ENCODE measurements around the gene HGF.

The HGF gene

DNA sequence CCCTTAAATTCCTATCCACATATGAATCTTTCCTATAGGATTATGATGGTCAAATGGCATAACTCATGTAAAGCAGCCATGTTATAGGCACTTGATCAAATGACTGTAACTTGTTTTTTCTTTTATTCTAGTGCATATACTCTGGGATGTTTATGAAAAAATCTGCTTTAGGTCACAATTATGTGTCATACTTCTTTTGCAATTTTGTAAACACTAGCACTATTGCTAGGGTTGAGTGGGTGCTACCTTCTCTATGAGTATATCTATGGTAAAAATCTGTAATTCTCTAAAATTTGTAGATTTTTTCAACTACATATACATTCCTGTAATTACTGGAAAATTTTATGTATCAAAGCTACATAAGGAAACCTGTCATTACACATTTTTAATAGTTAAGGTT is 50.0 kb downstream of the HGF start:
- no peak for DNase-seq (ENCODE audit: low read depth)

DNA sequence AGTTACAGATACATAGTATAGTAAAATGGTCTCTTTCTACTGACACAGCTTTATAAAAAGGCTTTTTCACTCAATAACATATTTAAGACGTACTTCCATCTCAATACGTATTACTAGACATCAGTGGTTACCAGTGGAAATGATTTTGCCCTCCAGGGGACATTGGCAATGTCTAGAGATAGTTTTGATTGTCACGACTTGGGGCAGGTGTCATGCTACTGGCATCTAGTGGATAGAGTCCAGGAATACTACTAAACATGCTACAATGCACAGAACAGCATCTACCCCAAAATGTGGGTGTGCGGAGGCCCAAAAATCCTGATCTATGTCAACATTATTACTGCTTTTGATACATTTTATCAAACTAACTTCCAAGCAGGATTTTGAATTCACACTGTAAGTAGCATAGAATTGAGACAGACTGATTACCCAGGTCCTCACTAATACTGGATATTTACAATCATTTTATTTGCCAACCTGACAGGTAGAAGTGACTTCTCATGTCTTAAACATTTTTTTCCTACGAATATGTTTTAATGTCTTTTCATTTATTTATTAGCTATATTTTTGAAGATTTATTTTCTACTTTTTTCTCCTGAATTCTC is 53.8 kb downstream of the HGF start:
- no peak for DNase-seq (ENCODE audit: low read depth)

DNA sequence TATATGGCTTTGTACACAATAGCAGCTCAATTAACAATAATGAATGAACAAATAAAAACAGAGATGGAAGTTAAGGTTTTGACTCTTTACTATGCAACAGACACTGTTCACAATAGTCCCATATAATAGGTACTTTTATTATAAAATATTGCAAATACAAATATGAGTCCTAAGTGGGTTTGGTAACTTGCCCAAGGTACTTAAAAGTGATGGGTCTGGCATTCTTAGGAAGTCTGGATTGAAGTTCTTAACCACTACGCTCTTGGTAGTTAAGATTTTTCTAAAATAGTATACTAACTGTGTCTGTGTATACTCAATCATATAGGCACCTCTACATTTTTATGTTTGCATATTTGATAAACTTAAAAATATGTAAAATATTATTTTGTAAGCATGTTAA is 55.5 kb downstream of the HGF start:
- DNase-seq (ENCODE audit: low read depth): no peak

- no peak for DNase-seq (ENCODE audit: low read depth)
Measured at GRCh38 chr7:81710751-81711150, 59.1 kb downstream of the HGF start.

GRCh38 chr7:81709836-81710235 is 60.0 kb downstream of the HGF start:
- DNase-seq (ENCODE audit: low read depth): no peak

DNA sequence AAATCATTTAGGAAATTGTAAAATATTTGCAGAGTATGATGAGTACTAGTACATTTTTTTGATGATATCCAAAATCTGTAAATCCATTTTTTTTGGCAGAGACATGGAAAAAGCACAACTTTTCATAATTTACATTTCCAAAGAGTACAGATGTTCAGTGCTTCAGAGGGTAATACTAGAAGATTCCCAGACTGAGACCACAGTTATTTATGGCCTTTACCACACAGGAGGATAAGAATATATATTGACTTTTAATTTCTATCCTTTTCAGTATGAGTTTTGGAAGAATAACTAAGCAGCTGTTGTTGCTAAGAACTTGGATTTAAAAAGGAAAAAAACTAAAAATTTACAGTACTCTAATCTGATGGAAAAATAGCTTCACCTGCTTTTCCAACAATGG is 61.9 kb downstream of the HGF start:
- no peak for DNase-seq (ENCODE audit: low read depth)

GRCh38 chr7:81707196-81707595 is 62.7 kb downstream of the HGF start:
- no peak for DNase-seq (ENCODE audit: low read depth)

GRCh38 chr7:81705206-81705605 is 64.6 kb downstream of the HGF start:
- DNase-seq (ENCODE audit: low read depth): no peak

DNA sequence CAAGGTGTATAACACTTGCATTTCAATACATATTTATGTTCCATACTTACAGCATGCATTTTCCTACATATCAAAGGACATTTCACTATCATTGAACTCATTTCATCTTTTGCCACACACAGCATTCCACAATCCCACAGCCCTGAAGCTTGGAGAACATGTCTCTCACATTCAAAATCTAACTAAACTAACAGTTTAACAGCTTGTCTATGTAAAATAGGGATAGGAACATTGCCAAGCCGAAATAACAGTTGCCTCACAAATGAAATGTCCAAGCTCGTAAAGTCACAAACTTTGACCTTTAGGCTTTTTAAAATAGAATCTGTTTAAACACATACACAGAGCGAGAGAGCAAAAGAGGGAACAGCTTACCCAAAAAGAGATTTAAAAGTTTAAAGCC is 65.3 kb downstream of the HGF start:
- DNase-seq (ENCODE audit: low read depth): no peak

GRCh38 chr7:81698965-81699364 is 70.9 kb downstream of the HGF start:
- no peak for DNase-seq (ENCODE audit: low read depth)

GRCh38 chr7:81694711-81695110 is 75.1 kb downstream of the HGF start:
- DNase-seq (ENCODE audit: low read depth): no peak

GRCh38 chr7:81693894-81694293 is 76.0 kb downstream of the HGF start:
- DNase-seq (ENCODE audit: low read depth): no peak

GRCh38 chr7:81693080-81693479 is 76.8 kb downstream of the HGF start:
- no peak for DNase-seq (ENCODE audit: low read depth)

DNA sequence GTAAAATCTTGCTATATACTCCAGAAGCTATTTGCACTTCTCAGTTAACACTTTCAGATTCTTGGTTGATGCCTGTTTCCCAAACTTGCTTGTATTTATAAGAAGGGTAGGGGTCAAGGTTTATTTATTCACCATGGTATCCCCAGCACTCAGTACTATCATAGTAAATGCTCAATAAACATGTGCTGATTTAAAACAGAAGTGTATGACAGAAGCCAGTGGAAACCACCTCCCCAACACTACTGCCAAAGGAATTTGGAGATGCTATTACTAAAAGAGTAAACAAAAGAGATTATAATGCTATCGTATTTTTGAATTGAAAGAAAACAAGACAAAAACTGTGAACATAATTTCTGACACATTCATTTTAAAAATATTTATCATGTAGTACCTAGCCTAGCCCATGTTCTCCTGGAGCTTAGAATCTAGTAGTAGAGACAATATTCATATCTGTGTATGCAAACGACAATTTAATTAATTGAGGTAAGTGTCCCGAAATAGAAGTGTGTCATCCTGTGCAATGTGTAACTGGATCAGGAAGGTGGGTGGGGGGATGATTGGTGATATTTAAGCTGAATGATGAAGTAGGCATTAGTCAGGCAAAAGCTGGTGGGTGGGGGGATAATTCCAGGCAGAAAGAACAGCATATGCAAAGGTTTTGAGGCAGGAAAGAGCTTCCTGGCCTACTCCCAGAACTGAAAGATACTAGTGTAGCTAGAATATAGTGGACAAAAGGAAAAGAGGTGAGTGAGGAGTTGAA is 77.5 kb downstream of the HGF start:
- DNase-seq (ENCODE audit: low read depth): no peak

- no peak for DNase-seq (ENCODE audit: low read depth)
Measured at GRCh38 chr7:81691199-81691821, 78.5 kb downstream of the HGF start.

DNA sequence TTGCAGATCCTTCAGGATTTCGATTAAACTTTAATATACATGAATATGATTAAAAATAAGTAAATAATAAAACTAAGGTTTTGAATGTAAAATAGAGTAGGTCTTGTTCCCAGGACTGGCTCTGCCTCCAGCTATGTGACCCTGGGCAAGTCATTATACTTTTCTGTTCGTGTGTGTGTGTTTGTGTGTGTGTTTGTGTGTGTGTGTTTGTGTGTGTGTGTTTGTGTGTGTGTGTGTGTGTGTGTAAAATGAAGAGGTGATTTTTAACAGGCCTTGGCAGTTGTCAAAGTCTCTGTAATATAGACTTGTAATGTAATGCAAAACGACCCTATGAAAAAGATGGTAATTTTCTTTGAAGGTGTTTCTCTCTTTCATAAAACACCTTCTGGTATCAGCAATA is 79.2 kb downstream of the HGF start:
- DNase-seq (ENCODE audit: low read depth): no peak

- DNase-seq (ENCODE audit: low read depth): no peak
Measured at GRCh38 chr7:81690251-81690650, 79.6 kb downstream of the HGF start.

- no peak for DNase-seq (ENCODE audit: low read depth)
Measured at GRCh38 chr7:81688622-81689411, 81.0 kb downstream of the HGF start.

- no peak for DNase-seq (ENCODE audit: low read depth)
Measured at GRCh38 chr7:81687062-81687461, 82.8 kb downstream of the HGF start.

DNA sequence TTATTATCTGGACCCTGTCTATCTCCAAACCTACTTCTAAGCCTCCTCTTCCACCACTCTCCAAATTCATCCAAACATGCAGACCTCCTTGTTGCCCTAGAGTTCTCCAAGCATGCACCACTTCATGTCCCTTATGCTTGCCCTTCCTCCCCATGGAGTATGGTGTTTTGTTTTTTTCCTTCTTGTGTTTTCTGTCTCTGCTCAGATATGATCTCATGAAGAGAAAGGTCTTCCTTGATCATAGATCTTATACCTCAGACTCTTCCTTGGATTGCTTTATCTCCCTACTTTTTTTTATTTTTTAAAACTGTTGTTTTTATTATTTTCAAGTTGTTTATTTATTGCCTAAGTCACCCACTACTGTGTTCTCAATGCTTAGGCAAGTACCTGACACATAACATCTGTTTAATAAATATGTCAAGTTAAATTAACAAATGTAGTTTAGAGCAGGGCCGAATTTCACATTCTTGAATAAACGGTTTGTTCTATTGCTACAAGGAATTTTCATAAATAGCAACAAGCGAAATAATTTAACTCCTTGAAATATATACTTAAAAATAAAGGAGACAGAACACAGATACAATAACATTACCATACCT is 84.5 kb downstream of the HGF start:
- DNase-seq (ENCODE audit: low read depth): no peak

GRCh38 chr7:81684514-81685269 is 85.2 kb downstream of the HGF start:
- no peak for DNase-seq (ENCODE audit: low read depth)

- DNase-seq (ENCODE audit: low read depth): no peak
Measured at GRCh38 chr7:81684033-81684432, 85.8 kb downstream of the HGF start.

Measured in stimulated activated CD8-positive, alpha-beta memory T cell treated with anti-CD3 and anti-CD28 coated beads, Interleukin-12 subunit alpha, Interleukin-12 subunit beta, amount 100 ng/mL, for 4 hours (primary cell).